Calu3 (cell line): ENCODE data around the gene MELTF. TPM values are rescaled to one million over a fixed set of nuclear protein-coding genes. Genes with fewer than 3 reads are reported as not detected.

Experiments
- BruUV-seq: library from RNA; stranded (reverse); fragments of 400-500 nt; replicated peaks from 2 replicates; lab custom pipeline; 2021; lab: Mats Ljungman, UMichigan
- CTCF ChIA-PET: fragments of 300-600 bp; sonication (Branson Sonifier 250); formaldehyde crosslinking; loops from one replicate; lab custom pipeline; 2022; ENCODE audit warnings: antibody characterized with exemption; lab: Charles Lee
- DNase-seq: peaks from one replicate; pipeline ENCODE4 v3.0.0; 2022
- H3K27ac Mint-ChIP-seq: one replicate; pipeline ENCODE4 v1.8.0; 2022; ENCODE audit warnings: mixed read lengths; ENCODE audit not compliant: unreplicated experiment
- H3K27me3 Mint-ChIP-seq: one replicate; pipeline ENCODE4 v1.8.0; 2022; ENCODE audit warnings: mixed read lengths; ENCODE audit not compliant: unreplicated experiment
- H3K36me3 Mint-ChIP-seq: one replicate; pipeline ENCODE4 v1.8.0; 2022; ENCODE audit warnings: mild to moderate bottlenecking, moderate library complexity, mixed read lengths; ENCODE audit not compliant: insufficient read depth, unreplicated experiment
- H3K4me1 Mint-ChIP-seq: one replicate; pipeline ENCODE4 v1.8.0; 2022; ENCODE audit warnings: mild to moderate bottlenecking, low read depth, mixed read lengths; ENCODE audit not compliant: unreplicated experiment
- H3K4me3 Mint-ChIP-seq: one replicate; pipeline ENCODE4 v1.8.0; 2022; ENCODE audit warnings: mild to moderate bottlenecking, low read depth, moderate library complexity, mixed read lengths; ENCODE audit not compliant: unreplicated experiment
- H3K9me3 Mint-ChIP-seq: one replicate; pipeline ENCODE4 v1.8.0; 2022; ENCODE audit warnings: low read depth, mixed read lengths; ENCODE audit not compliant: unreplicated experiment
- CTCF ChIP-seq: fragments of 200-600 bp; IDR thresholded peaks from one replicate; pipeline ENCODE4 v1.8.0; 2022; ENCODE audit warnings: antibody characterized with exemption; ENCODE audit not compliant: unreplicated experiment
- intact Hi-C: fragments of 100-400 bp; cut with micrococcal nuclease; formaldehyde crosslinking; loops from one replicate; pipeline ENCODE4 v1.10.0; 2022; ENCODE audit not compliant: unreplicated experiment
- total RNA-seq: library from RNA; stranded (reverse); gene quantifications from 2 replicates; pipeline ENCODE4 v1.2.3, GENCODE V29; 2022

The MELTF gene
- total RNA-seq, 1 experiment from 2014 or later: 39.0 TPM

GRCh38 chr3:197006446-197006845, 23.2 kb downstream of the MELTF start:
- no peaks in the 10 kb centered on the region for H3K9me3 Mint-ChIP-seq
- DNase-seq: no peak
- H3K4me3 Mint-ChIP-seq: no peak overlapping the region
- H3K4me1 Mint-ChIP-seq: no peaks in the 10 kb centered on the region
- peaks cover 6% of the 10 kb centered on the region for H3K36me3 Mint-ChIP-seq
- H3K27me3 Mint-ChIP-seq: no peaks in the 10 kb centered on the region
- TF ChIP-seq CTCF: no peak
- no TSS peak for BruUV-seq
- H3K27ac Mint-ChIP-seq: no peak overlapping the region
- intact Hi-C loops: no loop called here
- CTCF ChIA-PET: no interaction called here

GRCh38 chr3:197003461-197004385, 25.9 kb downstream of the MELTF start:
- CTCF ChIA-PET: interaction anchor here (1.1 kb wide), 1 partner anchor 25 kb away, joined by 5 read pairs; the partner anchor contains the start of gene MELTF
- peak overlapping the region; percentile 59 for H3K4me3 Mint-ChIP-seq
- TF ChIP-seq CTCF: no peak
- peaks cover 6% of the 10 kb centered on the region for H3K36me3 Mint-ChIP-seq
- H3K27ac Mint-ChIP-seq: no peak overlapping the region
- no peak for DNase-seq
- H3K27me3 Mint-ChIP-seq: no peaks in the 10 kb centered on the region
- no peaks in the 10 kb centered on the region for H3K9me3 Mint-ChIP-seq
- intact Hi-C loops: no loop called here
- H3K4me1 Mint-ChIP-seq: no peaks in the 10 kb centered on the region
- BruUV-seq: no TSS peak

GRCh38 chr3:197002701-197003454, 26.7 kb downstream of the MELTF start:
- no peaks in the 10 kb centered on the region for H3K4me1 Mint-ChIP-seq
- BruUV-seq: no TSS peak
- peak overlapping the region; percentile 59 for H3K4me3 Mint-ChIP-seq
- no peaks in the 10 kb centered on the region for H3K9me3 Mint-ChIP-seq
- intact Hi-C loops: no loop called here
- peak; percentile 81 for TF ChIP-seq CTCF
- H3K36me3 Mint-ChIP-seq: peaks cover 6% of the 10 kb centered on the region
- CTCF ChIA-PET: interaction anchor here (1.1 kb wide), 1 partner anchor 26 kb away, joined by 5 read pairs; the partner anchor contains the start of gene MELTF
- no peak overlapping the region for H3K27ac Mint-ChIP-seq
- H3K27me3 Mint-ChIP-seq: no peaks in the 10 kb centered on the region
- DNase-seq: peak; percentile 91

- DNase-seq: no peak
- Mint-ChIP-seq H3K4me1 (no peaks in the 10 kb centered on the region), H3K4me3 (peak overlapping the region; percentile 28), H3K27ac (no peak overlapping the region), H3K9me3 (no peaks in the 10 kb centered on the region), H3K27me3 (no peaks in the 10 kb centered on the region), H3K36me3 (peaks cover under 1% of the 10 kb centered on the region)
- intact Hi-C loops: no loop called here
- TSS peak; percentile 91 for BruUV-seq
- CTCF ChIA-PET: no interaction called here
- TF ChIP-seq CTCF: no peak
Measured at GRCh38 chr3:197001972-197002700, 27.5 kb downstream of the MELTF start.
